NCI-H510A (cell line): Measurements from ENCODE around the gene NANP.
"Not testable (repeated sequence)": the region's sequence is repeated elsewhere in the genome, so short reads cannot be mapped to it uniquely, and the experiment has no call there.

Experiments used
- DNase-seq: peaks from one replicate; lab custom pipeline; 2025; lab: John Stamatoyannopoulos, UW

NANP gene

DNA sequence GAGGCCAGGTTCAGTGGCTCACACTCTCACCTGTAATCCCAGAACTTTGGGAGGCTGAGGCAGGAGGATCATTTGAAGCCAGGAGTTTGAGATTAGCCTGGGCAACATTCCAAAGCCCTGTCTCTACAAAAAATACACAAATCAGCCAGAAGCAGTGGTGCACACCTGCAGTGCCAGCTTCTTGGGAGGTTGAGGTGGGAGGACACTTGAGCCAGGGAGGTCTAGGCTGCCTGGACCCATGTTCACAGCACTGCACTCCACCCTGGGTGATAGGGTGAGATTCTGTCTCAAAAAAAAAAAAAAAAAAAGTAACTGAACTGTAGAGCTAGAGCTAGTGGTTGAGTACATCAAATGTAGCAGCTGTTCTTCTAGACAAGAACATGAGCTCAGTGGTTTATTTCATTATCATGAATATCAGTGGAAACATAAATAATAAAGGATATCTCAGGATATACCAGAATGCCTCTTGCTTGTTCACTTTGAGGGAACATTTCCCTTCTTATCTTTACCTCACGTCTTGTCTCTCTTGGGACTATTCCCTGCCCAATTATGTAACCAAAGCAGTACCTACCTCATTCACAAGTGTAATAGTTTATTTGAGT lies 17.6 kb downstream of the NANP start:
- DNase-seq, result no peak

DNA sequence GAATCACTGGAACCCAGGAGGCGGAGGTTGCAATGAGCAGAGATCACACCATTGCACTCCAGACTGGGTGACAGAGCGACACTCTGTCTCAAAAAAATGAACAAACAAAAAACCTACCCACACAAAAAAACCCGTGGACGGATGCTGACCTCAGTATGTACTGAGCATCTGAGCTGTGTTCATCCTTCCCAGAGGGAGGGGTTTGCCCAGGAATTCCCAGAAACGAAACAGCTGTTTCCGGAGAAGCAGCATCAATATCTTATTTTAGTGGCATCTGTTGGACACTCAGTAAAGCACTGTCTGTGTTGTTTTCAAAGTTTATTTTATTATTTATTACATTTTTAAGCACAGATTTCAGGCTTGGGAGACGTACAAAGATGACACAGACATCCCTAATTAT lies 18.7 kb downstream of the NANP start:
- DNase-seq, result no peak

GRCh38 chr20:25604611-25605010 lies 19.2 kb downstream of the NANP start:
- no peak for DNase-seq

DNA sequence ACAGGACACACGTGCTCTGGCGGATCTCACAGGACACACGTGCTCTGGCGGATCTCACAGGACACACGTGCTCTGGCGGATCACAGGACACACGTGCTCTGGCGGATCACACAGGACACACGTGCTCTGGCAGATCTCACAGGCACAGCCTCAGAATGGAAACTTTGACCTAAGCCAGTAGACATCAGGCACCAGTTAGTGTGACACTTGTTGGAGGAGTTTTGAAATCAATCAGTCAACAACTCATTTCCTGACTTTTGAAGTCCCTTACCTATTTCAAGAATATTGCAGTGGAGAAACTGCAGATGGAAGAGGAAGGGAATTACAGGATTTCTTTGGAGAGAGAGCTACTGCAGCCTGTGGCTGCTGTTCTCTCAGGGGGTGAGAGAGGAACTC lies 20.9 kb downstream of the NANP start:
- not testable (repeated sequence) for DNase-seq

DNA sequence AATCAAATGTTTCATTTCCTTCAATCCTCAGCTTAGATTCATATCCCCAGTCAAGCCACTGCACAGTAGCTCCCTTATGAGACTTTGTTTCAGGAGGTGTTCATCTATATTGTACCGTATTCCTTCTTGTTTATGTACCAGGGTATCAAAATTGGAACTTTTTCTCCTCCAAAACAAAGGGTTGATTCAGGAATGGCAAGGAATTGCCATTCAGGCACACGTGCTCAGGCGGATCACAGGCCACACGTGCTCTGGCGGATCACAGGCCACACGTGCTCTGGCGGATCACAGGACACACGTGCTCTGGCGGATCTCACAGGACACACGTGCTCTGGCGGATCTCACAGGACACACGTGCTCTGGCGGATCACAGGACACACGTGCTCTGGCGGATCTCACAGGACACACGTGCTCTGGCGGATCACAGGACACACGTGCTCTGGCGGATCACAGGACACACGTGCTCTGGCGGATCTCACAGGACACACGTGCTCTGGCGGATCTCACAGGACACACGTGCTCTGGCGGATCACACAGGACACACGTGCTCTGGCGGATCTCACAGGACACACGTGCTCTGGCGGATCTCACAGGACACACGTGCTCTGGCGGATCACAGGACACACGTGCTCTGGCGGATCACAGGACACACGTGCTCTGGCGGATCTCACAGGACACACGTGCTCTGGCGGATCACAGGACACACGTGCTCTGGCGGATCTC lies 21.5 kb downstream of the NANP start:
- not testable (repeated sequence) for DNase-seq

- DNase-seq, result no peak
Measured at GRCh38 chr20:25601659-25602058, 22.2 kb downstream of the NANP start.

DNA sequence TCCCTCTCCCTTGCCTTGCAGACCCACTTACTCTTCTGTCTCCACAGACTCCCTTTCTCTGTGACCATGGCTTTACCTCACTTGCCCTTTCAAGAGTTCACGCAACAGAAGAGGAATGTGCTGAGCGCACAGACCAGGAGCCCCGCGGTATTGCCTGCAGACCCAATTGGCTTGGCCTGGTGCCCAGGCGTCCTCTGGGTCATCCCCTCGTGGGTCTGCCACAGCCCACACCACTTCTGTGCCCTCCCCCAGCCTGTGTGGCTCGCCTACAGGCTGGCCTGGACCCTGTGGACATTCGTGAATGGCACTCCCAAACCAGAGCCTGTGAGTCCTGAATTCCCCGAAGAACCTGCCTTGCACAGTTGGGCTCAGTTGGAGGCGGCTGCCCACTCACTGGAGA lies 23.2 kb downstream of the NANP start:
- no peak for DNase-seq

GRCh38 chr20:25592135-25592852 lies 31.5 kb downstream of the NANP start:
- no peak for DNase-seq

DNA sequence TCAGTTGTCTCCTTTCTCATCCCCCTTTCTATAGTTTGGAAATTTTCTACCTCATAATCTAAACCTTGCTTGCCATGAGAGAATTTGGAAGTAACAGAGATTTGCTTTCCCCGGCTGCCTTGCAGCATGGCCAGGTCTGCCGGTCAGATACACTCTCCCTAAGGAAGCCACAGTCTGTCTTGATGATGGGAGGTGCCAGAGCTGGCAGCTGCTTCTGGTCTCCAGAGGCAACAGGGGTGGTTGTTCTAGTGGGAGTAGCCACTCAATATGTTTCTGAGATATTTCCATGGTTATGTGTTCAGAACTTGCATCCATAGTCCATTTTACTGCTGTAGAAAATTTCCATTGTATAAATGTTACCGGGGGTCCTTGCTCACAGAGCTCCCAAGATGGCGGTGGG lies 33.0 kb downstream of the NANP start:
- not testable (repeated sequence) for DNase-seq

GRCh38 chr20:25588491-25588890 lies 35.3 kb downstream of the NANP start:
- DNase-seq, result no peak

DNA sequence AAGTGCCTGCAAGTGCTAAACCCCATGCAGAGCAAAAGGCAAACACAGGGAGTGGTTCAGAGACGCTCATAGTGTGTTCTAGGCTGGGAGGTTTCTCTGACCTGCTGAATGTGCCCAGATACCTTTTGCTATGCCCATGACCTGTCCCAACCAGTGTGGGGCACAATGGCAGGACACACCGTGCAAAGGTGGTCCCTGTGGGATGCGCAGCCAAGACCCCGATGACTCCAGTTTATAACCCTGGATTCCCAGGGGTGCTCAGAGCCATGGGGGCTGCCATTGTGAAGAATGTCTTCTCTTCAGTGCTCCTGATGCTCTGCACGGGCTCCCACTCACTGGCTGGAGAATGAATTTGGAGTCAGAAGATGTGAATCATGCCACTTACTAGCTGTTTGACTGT lies 36.3 kb downstream of the NANP start:
- no peak for DNase-seq

- no peak for DNase-seq
Measured at GRCh38 chr20:25586877-25587276, 36.9 kb downstream of the NANP start.

- DNase-seq, result peak; percentile 90
Measured at GRCh38 chr20:25584905-25585704, 38.7 kb downstream of the NANP start, which contains the start of gene NINL. Gene NINL (minus strand): TSS chr20:25585531. CDS start chr20:25526587, 58,944 bp downstream.

DNA sequence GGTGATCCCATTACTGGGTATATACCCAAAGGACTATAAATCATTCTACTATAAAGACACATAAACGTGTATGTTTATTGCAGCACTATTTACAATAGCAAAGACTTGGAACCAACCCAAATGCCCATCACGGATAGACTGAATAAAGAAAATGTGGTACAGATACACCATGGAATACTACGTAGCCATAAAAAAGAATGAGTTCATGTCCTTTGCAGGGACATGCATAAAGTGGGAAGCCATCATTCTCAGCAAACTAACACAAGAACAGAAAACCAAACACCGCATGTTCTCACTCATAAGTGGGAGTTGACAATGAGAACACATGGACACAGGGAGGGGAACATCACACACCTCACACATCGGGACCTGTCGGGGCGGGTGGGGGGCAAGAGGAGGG lies 40.2 kb downstream of the NANP start:
- DNase-seq, result not testable (repeated sequence)

DNA sequence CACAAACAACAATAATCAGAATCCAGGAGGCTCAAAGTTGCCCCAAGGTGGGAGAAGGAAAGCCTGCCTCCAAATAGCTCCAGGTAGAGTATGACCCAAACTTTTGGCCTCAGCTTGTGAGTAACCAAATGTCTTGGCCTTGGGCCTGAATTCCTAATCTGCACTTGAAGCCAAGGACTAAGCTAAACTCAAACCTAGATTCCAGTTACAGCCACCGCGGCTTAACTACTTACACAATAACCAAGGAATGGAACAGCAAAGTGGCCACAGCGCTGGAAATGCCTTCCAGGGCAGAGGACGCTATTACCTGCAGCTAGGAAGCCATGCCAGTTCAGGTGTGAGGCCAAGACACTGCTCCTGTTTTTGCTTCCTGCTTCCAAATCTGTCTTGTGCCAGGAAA lies 43.1 kb downstream of the NANP start:
- DNase-seq, result no peak

- DNase-seq, result peak; percentile 12
Measured at GRCh38 chr20:25579081-25579770, 44.6 kb downstream of the NANP start.

DNA sequence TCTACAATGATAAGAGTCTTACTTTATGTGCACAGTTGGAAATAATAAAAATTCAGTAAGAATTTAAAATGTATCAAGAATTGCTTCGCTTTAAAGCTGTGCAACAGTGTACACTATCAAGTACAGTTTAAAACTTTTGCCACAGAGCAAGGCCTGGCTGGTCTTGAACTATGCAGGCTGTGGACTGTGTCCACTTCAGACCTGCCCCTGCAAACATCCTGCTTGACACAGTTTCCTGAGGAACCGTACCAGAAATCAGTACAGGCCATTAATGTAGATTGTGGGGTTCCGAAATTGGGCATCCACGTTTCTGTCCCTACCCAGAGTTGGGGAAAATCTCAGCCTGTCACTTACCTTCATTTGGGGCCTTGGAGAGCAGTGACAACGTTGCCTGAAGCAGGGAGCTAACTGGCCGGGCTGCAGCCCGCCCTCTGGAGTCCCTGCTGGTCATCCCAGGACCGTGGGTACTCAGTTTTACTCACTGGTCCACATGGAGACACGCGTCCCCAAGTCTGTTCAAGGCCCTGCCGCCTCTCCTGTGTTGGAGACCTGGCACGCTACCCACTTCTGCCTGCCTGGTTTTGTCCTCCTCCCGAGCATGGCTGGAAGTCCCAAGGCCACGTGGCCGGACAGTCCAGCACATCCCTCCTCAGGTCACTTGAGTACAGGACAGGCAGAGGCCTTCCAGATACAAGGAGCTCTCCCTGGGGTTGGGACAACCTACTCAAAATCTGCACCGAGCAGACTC lies 46.9 kb downstream of the NANP start:
- no peak for DNase-seq

DNA sequence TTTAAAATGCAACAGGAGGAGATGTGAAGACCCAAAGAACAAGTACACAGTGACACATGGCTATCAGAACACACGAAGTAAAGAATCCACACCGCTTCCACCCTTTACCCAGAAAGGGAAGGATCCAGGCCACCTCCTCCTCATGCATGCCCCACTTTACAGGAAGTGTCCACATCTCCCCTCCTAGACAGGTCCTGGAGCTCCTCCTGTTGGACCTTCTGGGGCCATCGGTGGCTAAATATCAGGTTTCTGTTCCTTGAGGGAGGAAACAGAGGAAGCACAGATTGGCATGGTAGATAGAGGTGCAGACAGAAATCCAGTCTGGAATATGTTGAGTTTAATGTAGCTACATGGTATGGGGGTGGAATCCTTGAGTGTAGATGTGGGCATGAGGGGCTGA lies 49.4 kb downstream of the NANP start:
- no peak for DNase-seq

GRCh38 chr20:25573288-25574251 lies 50.2 kb downstream of the NANP start:
- no peak for DNase-seq

DNA sequence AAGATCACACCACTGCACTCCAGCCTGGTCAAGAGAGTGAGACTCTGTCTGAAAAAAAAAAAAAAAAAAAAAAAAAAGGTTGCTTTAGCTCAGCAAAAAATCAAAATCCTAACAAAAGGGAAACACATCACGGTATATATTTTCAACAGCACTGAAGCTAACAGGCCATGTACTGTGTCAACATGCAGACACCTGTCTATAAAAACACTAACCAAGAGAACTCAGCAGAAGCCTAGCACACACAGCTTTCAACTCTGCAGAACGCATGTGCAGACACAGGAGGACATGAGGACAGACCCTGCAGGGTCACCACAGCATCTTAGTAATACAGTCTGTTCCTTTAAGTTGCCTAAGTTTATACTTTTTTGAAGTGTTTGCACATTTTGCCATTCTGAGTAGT lies 52.0 kb downstream of the NANP start:
- DNase-seq, result peak; percentile 15
